HEK293 (cell line): ENCODE data around the gene LRIT3.

Source experiments
- CTCF ChIA-PET: fragments of 350-600 bp; formaldehyde crosslinking; extraction: SDS; loops from one replicate; lab custom pipeline; 2021; ENCODE audit warnings: antibody characterized with exemption; lab: Yijun Ruan, JAX
- POLR2A ChIA-PET: fragments of 300-600 bp; formaldehyde crosslinking; extraction: SDS; loops from one replicate; lab custom pipeline; 2020; ENCODE audit warnings: antibody characterized with exemption, inconsistent platforms; lab: Yijun Ruan, JAX
- H3K27ac ChIP-seq: fragments of 200-500 bp; sonication (Bioruptor generic); 2 replicates; pipeline ENCODE4 v1.5.1; 2014; ENCODE audit warnings: low read depth, low read length, control low read depth, inconsistent platforms; ENCODE audit errors: extremely low read depth
- H3K36me3 ChIP-seq, 2 experiments: fragments of 200-500 bp in 1 of 2; sonication (Bioruptor generic) in 1 of 2; 1 replicate in 1 of 2; 2 replicates in 1 of 2; pipeline ENCODE4 v1.5.1; 2014 to 2017; ENCODE audit warnings: inconsistent platforms in 2 of 2, low read length in 2 of 2; ENCODE audit not compliant: control insufficient read depth in 2 of 2, insufficient read depth in 1 of 2
- H3K4me1 ChIP-seq: fragments of 200-500 bp; sonication (Bioruptor generic); 2 replicates; pipeline ENCODE4 v1.5.1; 2014; ENCODE audit warnings: mild to moderate bottlenecking, low read length, inconsistent platforms; ENCODE audit not compliant: control insufficient read depth, insufficient read depth
- H3K4me3 ChIP-seq: 2 replicates; pipeline ENCODE4 v1.5.1; 2011; ENCODE audit warnings: low read depth, mild to moderate bottlenecking, control low read depth, low read length, moderate library complexity
- H3K9me3 ChIP-seq: fragments of 200-500 bp; sonication (Bioruptor generic); 2 replicates; pipeline ENCODE4 v1.5.1; 2014; ENCODE audit warnings: low read depth, low read length, inconsistent platforms; ENCODE audit not compliant: control insufficient read depth, insufficient read depth
- BCL11B ChIP-seq: fragments of 450-650 bp; formaldehyde crosslinking; IDR thresholded peaks from 2 replicates; pipeline ENCODE4 v1.5.1; 2016; ENCODE audit warnings: low read depth, missing biosample characterization, missing genetic modification characterization
- MEIS1 ChIP-seq: sonication (generic); formaldehyde crosslinking; IDR thresholded peaks from 2 replicates; pipeline ENCODE4 v1.8.1; 2022; ENCODE audit warnings: missing genetic modification reagents, mild to moderate bottlenecking, borderline replicate concordance
- MZF1 ChIP-seq: fragments of 450-650 bp; formaldehyde crosslinking; IDR thresholded peaks from 2 replicates; pipeline ENCODE4 v1.5.1; 2017; ENCODE audit warnings: missing biosample characterization, missing genetic modification characterization, borderline replicate concordance
- REPIN1 ChIP-seq: fragments of 450-650 bp; formaldehyde crosslinking; IDR thresholded peaks from 2 replicates; pipeline ENCODE4 v1.5.1; 2017; ENCODE audit warnings: missing biosample characterization, missing genetic modification characterization, low read depth
- SCRT1 ChIP-seq: fragments of 450-650 bp; formaldehyde crosslinking; IDR thresholded peaks from 2 replicates; pipeline ENCODE4 v1.5.1; 2016; ENCODE audit warnings: missing biosample characterization, missing genetic modification characterization, borderline replicate concordance
- SETDB1 ChIP-seq: IDR thresholded peaks from one replicate; pipeline ENCODE4 v1.6.1; 2017; ENCODE audit warnings: mild to moderate bottlenecking, low read length, moderate library complexity, mixed read lengths; ENCODE audit not compliant: insufficient read length
- ZBTB20 ChIP-seq: fragments of 450-650 bp; formaldehyde crosslinking; IDR thresholded peaks from 2 replicates; pipeline ENCODE4 v1.5.1; 2016; ENCODE audit warnings: missing biosample characterization, missing genetic modification characterization
- ZIC2 ChIP-seq: fragments of 450-650 bp; formaldehyde crosslinking; IDR thresholded peaks from 2 replicates; pipeline ENCODE4 v1.5.1; 2016; ENCODE audit warnings: missing biosample characterization, missing genetic modification characterization
- ZNF184 ChIP-seq: fragments of 450-650 bp; IDR thresholded peaks from 2 replicates; pipeline ENCODE4 v1.5.1; 2018; ENCODE audit warnings: missing biosample characterization, mild to moderate bottlenecking, missing genetic modification characterization
- ZNF211 ChIP-seq: fragments of 450-650 bp; formaldehyde crosslinking; IDR thresholded peaks from 2 replicates; pipeline ENCODE4 v1.5.1; 2016; ENCODE audit warnings: low read depth, missing biosample characterization, missing genetic modification characterization
- ZNF221 ChIP-seq: fragments of 450-650 bp; formaldehyde crosslinking; IDR thresholded peaks from 2 replicates; pipeline ENCODE4 v1.5.1; 2017; ENCODE audit warnings: missing biosample characterization, missing genetic modification characterization, borderline replicate concordance
- ZNF23 ChIP-seq: fragments of 450-650 bp; formaldehyde crosslinking; IDR thresholded peaks from 2 replicates; pipeline ENCODE4 v1.5.1; 2016; ENCODE audit warnings: missing biosample characterization, missing genetic modification characterization, borderline replicate concordance
- ZNF292 ChIP-seq: fragments of 450-650 bp; formaldehyde crosslinking; IDR thresholded peaks from 2 replicates; pipeline ENCODE4 v1.5.1; 2016; ENCODE audit warnings: low read depth, missing biosample characterization, missing genetic modification characterization, borderline replicate concordance
- ZNF354C ChIP-seq: fragments of 450-650 bp; formaldehyde crosslinking; IDR thresholded peaks from 2 replicates; pipeline ENCODE4 v1.5.1; 2016; ENCODE audit warnings: missing biosample characterization, missing genetic modification characterization, low read depth, borderline replicate concordance
- ZNF391 ChIP-seq: fragments of 450-650 bp; formaldehyde crosslinking; IDR thresholded peaks from 2 replicates; pipeline ENCODE4 v1.5.1; 2016; ENCODE audit warnings: low read depth, missing biosample characterization, missing genetic modification characterization, borderline replicate concordance
- ZNF416 ChIP-seq: fragments of 450-650 bp; formaldehyde crosslinking; IDR thresholded peaks from 2 replicates; pipeline ENCODE4 v1.5.1; 2016; ENCODE audit warnings: missing biosample characterization, missing genetic modification characterization
- ZNF423 ChIP-seq: fragments of 450-650 bp; formaldehyde crosslinking; IDR thresholded peaks from 2 replicates; pipeline ENCODE4 v1.5.1; 2016; ENCODE audit warnings: missing biosample characterization, missing genetic modification characterization
- ZNF433 ChIP-seq: fragments of 450-650 bp; formaldehyde crosslinking; IDR thresholded peaks from 2 replicates; pipeline ENCODE4 v1.5.1; 2016; ENCODE audit warnings: missing biosample characterization, missing genetic modification characterization, low read depth
- ZNF549 ChIP-seq: fragments of 450-650 bp; IDR thresholded peaks from 2 replicates; pipeline ENCODE4 v1.5.1; 2018; ENCODE audit warnings: missing biosample characterization, missing genetic modification characterization, mild to moderate bottlenecking, inconsistent platforms, moderate library complexity
- ZNF571 ChIP-seq: fragments of 450-650 bp; formaldehyde crosslinking; IDR thresholded peaks from 2 replicates; pipeline ENCODE4 v1.5.0; 2017; ENCODE audit warnings: missing biosample characterization, missing genetic modification characterization
- ZNF585B ChIP-seq: fragments of 450-650 bp; formaldehyde crosslinking; IDR thresholded peaks from 2 replicates; pipeline ENCODE4 v1.5.1; 2016; ENCODE audit warnings: missing biosample characterization, missing genetic modification characterization
- ZNF654 ChIP-seq: fragments of 450-650 bp; formaldehyde crosslinking; IDR thresholded peaks from 2 replicates; pipeline ENCODE4 v1.5.1; 2016; ENCODE audit warnings: low read depth, missing biosample characterization, missing genetic modification characterization
- ZNF658 ChIP-seq: fragments of 450-650 bp; formaldehyde crosslinking; IDR thresholded peaks from 2 replicates; pipeline ENCODE4; 2016; ENCODE audit warnings: missing biosample characterization, missing genetic modification characterization
- ZNF707 ChIP-seq: fragments of 450-650 bp; formaldehyde crosslinking; IDR thresholded peaks from 2 replicates; pipeline ENCODE4 v1.5.1; 2016; ENCODE audit warnings: missing biosample characterization, missing genetic modification characterization
- TF ChIP-seq, protein P1 (sequence below): fragments of 450-650 bp; formaldehyde crosslinking; IDR thresholded peaks from 2 replicates; pipeline ENCODE4 v1.5.1; 2016; ENCODE audit warnings: missing biosample characterization, missing genetic modification characterization
- TF ChIP-seq, protein P2 (sequence below): fragments of 450-650 bp; formaldehyde crosslinking; IDR thresholded peaks from 2 replicates; pipeline ENCODE4 v1.5.1; 2017; ENCODE audit warnings: missing biosample characterization, missing genetic modification characterization
- TF ChIP-seq, protein P3 (sequence below): fragments of 450-650 bp; formaldehyde crosslinking; IDR thresholded peaks from 2 replicates; pipeline ENCODE4 v1.5.1; 2016; ENCODE audit warnings: missing biosample characterization, missing genetic modification characterization
- TF ChIP-seq, protein P4 (sequence below): fragments of 450-650 bp; formaldehyde crosslinking; IDR thresholded peaks from 2 replicates; pipeline ENCODE4 v1.5.1; 2016; ENCODE audit warnings: missing biosample characterization, missing genetic modification characterization

LRIT3 gene

DNA sequence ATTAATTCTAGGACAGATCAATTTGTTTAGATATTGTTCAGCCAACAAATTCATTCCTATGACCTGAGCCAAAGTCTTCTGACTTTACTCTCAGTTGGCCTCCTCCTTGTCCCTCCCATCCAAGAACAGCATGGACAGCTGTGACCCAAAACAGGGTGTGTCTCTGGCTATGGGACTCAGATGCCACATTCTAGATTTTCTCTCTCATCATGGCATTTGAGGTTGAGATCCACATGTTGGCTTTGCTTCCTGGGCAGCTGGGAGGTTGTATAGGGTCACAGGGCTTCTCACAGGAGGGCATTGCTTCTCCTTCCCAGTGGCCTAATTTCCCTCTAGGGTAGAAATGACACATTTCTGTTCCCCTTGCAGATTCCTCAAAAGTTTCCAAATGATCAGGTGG is 42.2 kb downstream of the LRIT3 start:
- no peak overlapping the region for H3K4me3 ChIP-seq
- ChIA-PET CTCF (no interaction called here), POLR2A (no interaction called here)
- TF ChIP-seq ZNF391 (tag by site-specific recombination) (no peak), ZNF23 (tag by site-specific recombination) (no peak), ZNF354C (tag by site-specific recombination) (no peak), REPIN1 (no peak), ZNF549 (tag by site-specific recombination) (no peak), ZNF654 (tag by site-specific recombination) (no peak), ZNF416 (tag by site-specific recombination) (no peak), ZNF433 (tag by site-specific recombination) (no peak), ZNF211 (tag by site-specific recombination) (no peak)
- TF ChIP-seq, protein P1, sequence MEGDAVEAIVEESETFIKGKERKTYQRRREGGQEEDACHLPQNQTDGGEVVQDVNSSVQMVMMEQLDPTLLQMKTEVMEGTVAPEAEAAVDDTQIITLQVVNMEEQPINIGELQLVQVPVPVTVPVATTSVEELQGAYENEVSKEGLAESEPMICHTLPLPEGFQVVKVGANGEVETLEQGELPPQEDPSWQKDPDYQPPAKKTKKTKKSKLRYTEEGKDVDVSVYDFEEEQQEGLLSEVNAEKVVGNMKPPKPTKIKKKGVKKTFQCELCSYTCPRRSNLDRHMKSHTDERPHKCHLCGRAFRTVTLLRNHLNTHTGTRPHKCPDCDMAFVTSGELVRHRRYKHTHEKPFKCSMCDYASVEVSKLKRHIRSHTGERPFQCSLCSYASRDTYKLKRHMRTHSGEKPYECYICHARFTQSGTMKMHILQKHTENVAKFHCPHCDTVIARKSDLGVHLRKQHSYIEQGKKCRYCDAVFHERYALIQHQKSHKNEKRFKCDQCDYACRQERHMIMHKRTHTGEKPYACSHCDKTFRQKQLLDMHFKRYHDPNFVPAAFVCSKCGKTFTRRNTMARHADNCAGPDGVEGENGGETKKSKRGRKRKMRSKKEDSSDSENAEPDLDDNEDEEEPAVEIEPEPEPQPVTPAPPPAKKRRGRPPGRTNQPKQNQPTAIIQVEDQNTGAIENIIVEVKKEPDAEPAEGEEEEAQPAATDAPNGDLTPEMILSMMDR (tag by site-specific recombination): no peak
- TF ChIP-seq, protein P2, sequence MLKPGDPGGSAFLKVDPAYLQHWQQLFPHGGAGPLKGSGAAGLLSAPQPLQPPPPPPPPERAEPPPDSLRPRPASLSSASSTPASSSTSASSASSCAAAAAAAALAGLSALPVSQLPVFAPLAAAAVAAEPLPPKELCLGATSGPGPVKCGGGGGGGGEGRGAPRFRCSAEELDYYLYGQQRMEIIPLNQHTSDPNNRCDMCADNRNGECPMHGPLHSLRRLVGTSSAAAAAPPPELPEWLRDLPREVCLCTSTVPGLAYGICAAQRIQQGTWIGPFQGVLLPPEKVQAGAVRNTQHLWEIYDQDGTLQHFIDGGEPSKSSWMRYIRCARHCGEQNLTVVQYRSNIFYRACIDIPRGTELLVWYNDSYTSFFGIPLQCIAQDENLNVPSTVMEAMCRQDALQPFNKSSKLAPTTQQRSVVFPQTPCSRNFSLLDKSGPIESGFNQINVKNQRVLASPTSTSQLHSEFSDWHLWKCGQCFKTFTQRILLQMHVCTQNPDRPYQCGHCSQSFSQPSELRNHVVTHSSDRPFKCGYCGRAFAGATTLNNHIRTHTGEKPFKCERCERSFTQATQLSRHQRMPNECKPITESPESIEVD (tag by site-specific recombination): no peak
- TF ChIP-seq, protein P3, sequence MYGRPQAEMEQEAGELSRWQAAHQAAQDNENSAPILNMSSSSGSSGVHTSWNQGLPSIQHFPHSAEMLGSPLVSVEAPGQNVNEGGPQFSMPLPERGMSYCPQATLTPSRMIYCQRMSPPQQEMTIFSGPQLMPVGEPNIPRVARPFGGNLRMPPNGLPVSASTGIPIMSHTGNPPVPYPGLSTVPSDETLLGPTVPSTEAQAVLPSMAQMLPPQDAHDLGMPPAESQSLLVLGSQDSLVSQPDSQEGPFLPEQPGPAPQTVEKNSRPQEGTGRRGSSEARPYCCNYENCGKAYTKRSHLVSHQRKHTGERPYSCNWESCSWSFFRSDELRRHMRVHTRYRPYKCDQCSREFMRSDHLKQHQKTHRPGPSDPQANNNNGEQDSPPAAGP (tag by site-specific recombination): no peak
- H3K27ac ChIP-seq: no peak overlapping the region
- H3K36me3 ChIP-seq: no peaks in the 10 kb centered on the region
- H3K9me3 ChIP-seq: no peaks in the 10 kb centered on the region
- no peaks in the 10 kb centered on the region for H3K4me1 ChIP-seq

DNA sequence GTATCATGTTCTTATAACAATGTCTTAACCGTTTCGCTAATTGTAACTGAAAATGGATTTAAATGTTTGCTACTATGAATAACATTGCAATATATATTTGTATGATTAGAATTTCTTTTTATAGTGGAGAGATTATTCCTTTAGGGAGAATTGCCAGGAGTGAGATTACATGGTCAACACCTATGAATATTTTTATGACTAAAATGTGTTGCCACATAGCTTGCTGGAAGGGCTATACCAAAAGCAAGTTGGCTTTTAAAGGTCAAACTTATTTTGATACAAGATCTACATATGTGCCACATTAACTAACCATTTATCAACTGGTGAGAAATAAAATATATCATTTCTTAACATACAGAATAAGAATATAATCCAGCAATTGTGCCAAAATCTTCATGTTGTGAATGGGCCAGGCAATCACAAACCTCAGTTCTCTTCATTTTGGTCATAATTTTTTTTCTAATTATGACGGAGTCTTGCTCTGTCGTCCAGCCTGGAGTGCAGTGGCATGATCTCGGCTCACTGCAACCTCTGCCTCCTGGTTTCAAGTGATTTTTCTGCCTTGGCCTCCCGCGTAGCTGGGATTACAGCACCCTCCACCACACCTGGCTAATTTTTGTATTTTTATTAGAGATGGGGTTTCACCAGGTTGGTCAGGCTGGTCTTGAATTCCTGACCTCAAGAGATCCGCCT is 54.8 kb downstream of the LRIT3 start:
- H3K4me3 ChIP-seq: no peak overlapping the region
- CTCF ChIA-PET: no interaction called here
- no peaks in the 10 kb centered on the region for H3K4me1 ChIP-seq
- H3K9me3 ChIP-seq: no peaks in the 10 kb centered on the region
- POLR2A ChIA-PET: no interaction called here
- H3K27ac ChIP-seq: no peak overlapping the region
- no peaks in the 10 kb centered on the region for H3K36me3 ChIP-seq
- no peak for TF ChIP-seq ZNF221 (tag by site-specific recombination)
- no peak for TF ChIP-seq BCL11B (tag by site-specific recombination)
- no peak for TF ChIP-seq ZIC2
- TF ChIP-seq ZNF23 (tag by site-specific recombination): no peak
- TF ChIP-seq SETDB1: no peak
- no peak for TF ChIP-seq ZNF571 (tag by site-specific recombination)
- TF ChIP-seq ZNF423 (tag by site-specific recombination): no peak
- TF ChIP-seq MEIS1 (CRISPR knock-in tag): no peak
- TF ChIP-seq MZF1 (tag by site-specific recombination): no peak
- TF ChIP-seq, protein P4, sequence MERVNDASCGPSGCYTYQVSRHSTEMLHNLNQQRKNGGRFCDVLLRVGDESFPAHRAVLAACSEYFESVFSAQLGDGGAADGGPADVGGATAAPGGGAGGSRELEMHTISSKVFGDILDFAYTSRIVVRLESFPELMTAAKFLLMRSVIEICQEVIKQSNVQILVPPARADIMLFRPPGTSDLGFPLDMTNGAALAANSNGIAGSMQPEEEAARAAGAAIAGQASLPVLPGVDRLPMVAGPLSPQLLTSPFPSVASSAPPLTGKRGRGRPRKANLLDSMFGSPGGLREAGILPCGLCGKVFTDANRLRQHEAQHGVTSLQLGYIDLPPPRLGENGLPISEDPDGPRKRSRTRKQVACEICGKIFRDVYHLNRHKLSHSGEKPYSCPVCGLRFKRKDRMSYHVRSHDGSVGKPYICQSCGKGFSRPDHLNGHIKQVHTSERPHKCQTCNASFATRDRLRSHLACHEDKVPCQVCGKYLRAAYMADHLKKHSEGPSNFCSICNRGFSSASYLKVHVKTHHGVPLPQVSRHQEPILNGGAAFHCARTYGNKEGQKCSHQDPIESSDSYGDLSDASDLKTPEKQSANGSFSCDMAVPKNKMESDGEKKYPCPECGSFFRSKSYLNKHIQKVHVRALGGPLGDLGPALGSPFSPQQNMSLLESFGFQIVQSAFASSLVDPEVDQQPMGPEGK (tag by site-specific recombination): no peak
- no peak for TF ChIP-seq ZNF707 (tag by site-specific recombination)
- TF ChIP-seq ZNF585B (tag by site-specific recombination): no peak
- TF ChIP-seq ZNF184 (tag by site-specific recombination): no peak
- TF ChIP-seq ZNF292 (tag by site-specific recombination): no peak
- no peak for TF ChIP-seq ZNF658 (tag by site-specific recombination)
- TF ChIP-seq SCRT1 (tag by site-specific recombination): no peak
- no peak for TF ChIP-seq ZBTB20 (tag by site-specific recombination)
